ENCODE measurements around the gene PZP.
"Not testable (repeated sequence)": the region's sequence is repeated elsewhere in the genome, so short reads cannot be mapped to it uniquely, and the experiment has no call there.

The PZP gene

GRCh38 chr12:9208229-9208628, at the start of gene PZP:
Gene PZP (minus strand): TSS chr12:9208395. CDS start chr12:9208341, 54 bp downstream.
- TF ChIP-seq CTCF (IDR thresholded peaks at IDR 0.05; ENCODE audit: extremely low read depth, missing control alignments) = no peak
- DNase-seq (ENCODE audit: low spot score) = no peak

- DNase-seq (ENCODE audit: low spot score) = no peak
- TF ChIP-seq CTCF (IDR thresholded peaks at IDR 0.05; ENCODE audit: extremely low read depth, missing control alignments) = no peak
Measured at GRCh38 chr12:9256758-9257405, 48.7 kb upstream of the PZP start.

GRCh38 chr12:9256341-9256740, 48.1 kb upstream of the PZP start:
- no peak for TF ChIP-seq CTCF (IDR thresholded peaks at IDR 0.05; ENCODE audit: extremely low read depth, missing control alignments)
- no peak for DNase-seq (ENCODE audit: low spot score)

- no peak for DNase-seq (ENCODE audit: low spot score)
- no peak for TF ChIP-seq CTCF (IDR thresholded peaks at IDR 0.05; ENCODE audit: extremely low read depth, missing control alignments)
Measured at GRCh38 chr12:9255837-9256236, 47.6 kb upstream of the PZP start.

- TF ChIP-seq CTCF (IDR thresholded peaks at IDR 0.05; ENCODE audit: extremely low read depth, missing control alignments) = no peak
Measured at GRCh38 chr12:9253464-9253863, 45.3 kb upstream of the PZP start.

GRCh38 chr12:9252791-9253190, 44.6 kb upstream of the PZP start:
- DNase-seq (ENCODE audit: low spot score) = not testable (repeated sequence)

More at GRCh38 chr12:9253464-9253863, 45.3 kb upstream of the PZP start:
- DNase-seq (ENCODE audit: low spot score) = no peak

- DNase-seq (ENCODE audit: low spot score) = no peak
- TF ChIP-seq CTCF (IDR thresholded peaks at IDR 0.05; ENCODE audit: extremely low read depth, missing control alignments) = no peak
Measured at GRCh38 chr12:9252256-9252655, 44.1 kb upstream of the PZP start.

GRCh38 chr12:9248435-9248834, 40.2 kb upstream of the PZP start:
- DNase-seq (ENCODE audit: low spot score) = no peak
- no peak for TF ChIP-seq CTCF (IDR thresholded peaks at IDR 0.05; ENCODE audit: extremely low read depth, missing control alignments)

All from GM20000 (cell line).